HG03280 (cell line): Measurements from ENCODE around the gene PFKFB4.

Source experiments
- ATAC-seq: cut with Tn5 transposase; IDR thresholded peaks from one replicate; pipeline ENCODE4 v1.9.1; 2021; ENCODE audit warnings: mild to moderate bottlenecking, moderate library complexity; ENCODE audit not compliant: unreplicated experiment

Gene PFKFB4

DNA sequence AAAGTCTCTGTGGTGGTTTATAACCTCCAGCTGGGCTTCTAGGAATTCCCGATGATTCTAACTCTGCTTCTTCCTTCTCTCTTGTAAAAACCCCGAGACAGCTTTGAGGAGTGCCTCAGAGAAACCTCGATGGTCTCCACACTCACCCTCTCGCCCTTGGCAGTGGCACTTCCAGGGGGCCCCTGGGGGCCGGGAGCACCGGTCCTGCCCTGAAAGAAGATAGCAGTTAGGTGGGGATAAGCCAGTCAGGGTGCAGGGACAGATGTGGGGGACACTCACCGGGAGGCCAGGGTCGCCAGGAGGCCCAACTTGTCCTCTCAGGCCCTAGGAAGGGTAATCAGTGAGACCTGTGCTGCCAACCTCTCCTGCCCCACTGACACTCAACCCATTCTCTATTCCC is 28.8 kb upstream of the PFKFB4 start:
- ATAC-seq = no peak

DNA sequence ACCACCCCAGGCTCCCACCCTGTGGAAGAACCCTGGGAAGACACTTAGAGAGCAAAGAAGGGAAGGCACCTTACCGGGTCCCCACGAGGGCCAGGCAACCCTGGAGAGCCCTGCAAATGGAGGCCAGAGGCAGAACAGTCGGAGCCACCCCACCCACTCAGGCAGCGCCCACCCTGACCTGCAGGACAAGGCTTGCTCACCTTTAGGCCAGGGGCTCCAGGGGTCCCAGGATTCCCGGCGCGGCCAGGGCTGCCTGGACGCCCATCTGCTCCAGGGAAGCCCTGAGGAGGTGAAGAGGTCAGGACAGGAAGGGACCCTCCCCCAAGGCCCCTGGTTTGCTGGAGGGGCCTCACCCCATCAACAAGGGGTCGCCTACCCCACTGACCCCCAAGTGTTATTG is 28.2 kb upstream of the PFKFB4 start:
- ATAC-seq = no peak

DNA sequence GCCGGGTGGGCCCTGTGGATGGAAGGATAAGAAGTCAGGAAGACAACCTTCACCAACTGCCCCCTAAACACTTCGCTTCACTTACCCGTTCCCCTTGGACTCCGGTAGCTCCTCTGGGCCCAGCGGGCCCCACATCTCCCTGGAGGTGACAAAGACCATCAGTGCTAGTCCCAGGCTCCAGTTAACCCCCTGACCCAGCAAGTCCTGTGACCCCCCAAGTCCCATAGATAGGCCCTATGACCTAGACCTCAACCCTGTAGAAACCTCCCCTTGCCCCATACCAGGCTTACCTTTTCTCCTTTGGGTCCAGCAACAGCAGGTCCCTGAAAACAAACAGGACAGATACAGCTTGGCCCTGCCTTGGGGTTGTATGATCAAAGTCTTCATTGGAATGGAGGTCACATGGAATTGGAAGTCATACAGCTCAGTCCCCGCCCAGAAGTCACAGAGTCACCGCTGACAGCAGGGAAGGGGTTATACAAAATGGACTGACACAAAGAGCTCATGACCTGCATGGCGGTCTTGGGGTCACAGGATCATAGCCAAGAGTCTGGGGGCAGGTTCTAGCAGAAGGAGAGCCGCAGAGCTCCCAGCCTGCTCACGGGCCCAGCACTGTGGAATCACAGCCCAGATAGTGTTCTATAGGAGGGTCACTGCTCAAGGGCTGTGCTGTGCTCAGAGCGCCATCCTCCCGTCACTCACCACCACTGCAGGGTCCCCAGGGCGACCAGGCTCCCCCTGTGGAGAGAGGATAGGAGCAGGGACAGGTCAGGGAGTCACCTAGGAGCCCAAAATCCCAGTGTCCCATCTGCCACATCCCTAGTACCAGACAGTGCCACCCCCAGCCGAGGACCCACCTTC is 25.2 kb upstream of the PFKFB4 start:
- ATAC-seq = no peak

DNA sequence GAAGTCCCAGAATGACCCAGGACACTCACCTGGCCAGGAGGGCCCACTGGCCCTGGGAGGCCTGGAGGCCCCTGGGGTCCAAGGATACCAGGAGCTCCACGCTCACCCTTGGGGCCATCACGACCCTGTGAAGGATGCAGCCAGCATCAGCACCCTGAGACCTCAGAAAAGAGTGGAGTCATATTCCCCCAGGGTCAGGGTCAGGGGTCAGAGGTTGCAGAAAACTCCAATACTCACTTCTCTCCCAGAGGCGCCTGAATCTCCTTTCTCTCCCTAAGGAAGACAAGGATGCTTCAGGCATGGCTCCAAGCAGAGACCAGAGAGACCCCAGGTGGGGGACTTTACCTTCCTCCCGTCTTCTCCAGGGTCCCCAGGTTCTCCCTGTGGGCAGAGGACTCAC is 20.0 kb upstream of the PFKFB4 start:
- no peak for ATAC-seq

DNA sequence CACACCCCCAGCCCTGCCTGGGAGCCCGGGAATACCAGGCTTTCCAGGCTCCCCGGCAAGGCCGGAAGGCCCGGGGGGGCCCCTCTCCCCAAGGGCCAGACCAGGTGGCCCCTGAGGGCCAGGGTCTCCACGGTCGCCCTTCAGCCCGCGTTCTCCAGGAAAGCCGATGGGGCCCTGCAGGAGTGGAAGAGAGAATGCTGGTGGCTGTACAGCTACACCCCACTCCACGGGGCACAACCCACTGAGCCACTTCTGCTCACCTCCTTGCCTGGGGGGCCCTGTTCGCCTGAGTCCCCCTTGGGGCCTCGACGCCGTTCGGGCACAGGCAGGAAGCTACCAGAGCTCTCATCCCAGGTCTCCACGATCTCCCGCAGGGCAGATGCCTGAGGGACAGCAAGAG is 18.8 kb upstream of the PFKFB4 start:
- ATAC-seq = no peak

DNA sequence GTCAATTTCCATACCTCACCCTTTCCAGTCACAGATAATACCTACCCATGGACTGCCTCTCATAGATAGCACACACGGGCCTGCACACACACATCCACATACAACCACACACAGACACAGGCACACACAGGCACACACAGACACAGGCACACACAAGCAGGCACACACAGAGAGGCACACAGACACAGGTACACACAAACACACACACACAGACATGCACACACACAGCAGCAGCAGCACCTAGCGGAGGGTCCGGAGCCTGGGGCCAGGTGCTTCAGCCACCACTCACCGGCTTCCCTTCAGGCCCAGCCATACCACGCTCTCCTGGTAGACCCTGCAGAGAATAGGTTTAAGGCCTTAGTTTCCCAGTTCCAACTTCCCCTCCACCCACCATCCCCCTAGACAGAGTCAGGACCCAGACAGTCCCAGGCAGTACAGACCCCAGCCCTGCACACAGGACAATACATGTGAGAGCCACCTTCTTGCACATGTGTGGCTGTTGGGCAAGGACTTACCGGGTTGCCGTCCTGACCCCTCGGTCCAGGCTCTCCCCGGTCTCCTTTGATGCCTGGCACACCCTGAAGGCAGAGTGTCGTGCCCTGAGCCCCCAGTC is 17.5 kb upstream of the PFKFB4 start:
- no peak for ATAC-seq

DNA sequence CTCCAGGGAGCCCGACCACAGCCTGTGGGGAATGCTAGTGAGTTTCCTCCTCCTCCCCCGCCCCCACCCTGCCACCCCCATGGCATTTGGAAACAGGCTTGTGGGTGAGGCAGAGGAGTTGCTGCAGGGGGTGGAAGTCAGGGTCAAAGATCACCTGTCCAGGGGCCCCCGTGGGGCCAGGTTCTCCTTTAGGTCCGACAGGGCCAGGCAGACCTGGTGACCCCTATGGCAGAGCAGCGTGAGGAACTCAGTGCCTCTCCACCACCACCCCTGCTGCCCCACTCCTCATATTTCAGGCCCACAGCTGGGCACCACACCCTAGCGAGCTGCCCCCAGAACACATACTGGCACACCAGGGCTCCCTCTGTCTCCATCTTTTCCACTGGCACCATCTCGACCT is 15.9 kb upstream of the PFKFB4 start:
- no peak for ATAC-seq

DNA sequence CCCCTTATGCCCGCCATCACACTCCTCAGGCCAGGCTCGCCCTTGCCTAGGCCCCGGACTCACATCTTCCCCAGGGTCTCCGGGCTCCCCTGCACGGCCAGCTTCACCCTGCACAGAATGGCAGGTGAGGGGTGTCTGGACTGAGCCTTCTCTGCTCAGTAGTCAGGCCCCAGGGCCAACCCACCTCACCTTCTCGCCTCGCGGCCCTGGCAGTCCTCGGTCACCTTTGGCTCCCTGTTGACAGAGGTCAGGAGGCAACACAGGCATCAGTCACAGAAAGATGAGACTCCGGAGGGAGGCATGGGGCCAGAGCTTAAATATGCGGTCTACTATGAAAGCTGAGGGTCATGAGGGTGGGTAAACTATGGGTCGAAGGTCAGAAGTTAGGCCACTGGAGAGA is 15.3 kb upstream of the PFKFB4 start:
- ATAC-seq = no peak

DNA sequence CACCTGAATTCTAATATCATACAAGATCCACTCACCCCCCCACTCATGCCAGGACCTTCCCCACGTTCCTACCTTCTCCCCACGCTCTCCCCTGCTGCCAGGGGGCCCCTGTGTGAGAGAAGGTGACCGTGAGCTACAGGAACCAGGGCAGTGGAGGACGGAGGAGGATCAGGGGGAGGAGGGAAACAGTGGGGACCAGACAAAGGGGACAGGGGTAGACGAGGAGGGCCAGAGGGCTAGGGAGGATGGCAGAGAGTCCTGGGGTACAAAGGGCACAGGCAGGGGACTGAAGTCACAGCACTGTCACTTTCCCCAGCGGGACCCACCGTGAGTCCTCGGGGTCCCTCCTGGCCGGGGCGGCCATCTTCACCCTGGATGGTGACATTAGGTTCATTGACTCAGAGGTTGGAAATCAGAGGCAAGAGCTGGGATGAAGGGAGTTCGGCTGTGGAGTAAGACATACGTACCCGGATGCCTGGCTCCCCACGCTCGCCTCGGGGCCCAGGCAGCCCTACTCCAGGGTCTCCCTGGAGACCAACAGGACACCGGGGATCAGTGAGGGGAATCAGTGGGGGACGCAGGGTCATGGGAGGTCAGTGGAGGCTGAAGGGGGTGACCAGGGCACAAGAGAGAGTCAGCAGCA is 13.3 kb upstream of the PFKFB4 start:
- no peak for ATAC-seq

DNA sequence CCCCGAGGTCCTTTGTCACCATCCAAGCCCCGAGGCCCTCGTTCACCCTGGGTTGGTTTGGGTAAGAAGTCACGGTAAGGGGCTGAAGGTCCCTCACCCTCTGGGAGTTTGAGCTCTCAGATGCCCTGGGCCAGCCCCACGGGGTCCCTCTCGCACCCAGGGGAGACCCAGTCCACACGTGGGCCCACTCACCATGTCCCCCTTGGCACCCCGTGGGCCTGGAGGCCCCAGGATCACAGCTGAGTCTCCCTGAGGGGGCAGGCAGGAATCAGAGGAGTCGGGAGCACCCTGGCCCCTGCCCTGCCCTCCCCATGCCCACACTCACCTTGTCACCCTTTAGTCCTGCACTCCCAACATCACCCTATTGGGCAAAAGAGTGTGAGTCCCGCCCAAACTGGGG is 12.8 kb upstream of the PFKFB4 start:
- no peak for ATAC-seq

DNA sequence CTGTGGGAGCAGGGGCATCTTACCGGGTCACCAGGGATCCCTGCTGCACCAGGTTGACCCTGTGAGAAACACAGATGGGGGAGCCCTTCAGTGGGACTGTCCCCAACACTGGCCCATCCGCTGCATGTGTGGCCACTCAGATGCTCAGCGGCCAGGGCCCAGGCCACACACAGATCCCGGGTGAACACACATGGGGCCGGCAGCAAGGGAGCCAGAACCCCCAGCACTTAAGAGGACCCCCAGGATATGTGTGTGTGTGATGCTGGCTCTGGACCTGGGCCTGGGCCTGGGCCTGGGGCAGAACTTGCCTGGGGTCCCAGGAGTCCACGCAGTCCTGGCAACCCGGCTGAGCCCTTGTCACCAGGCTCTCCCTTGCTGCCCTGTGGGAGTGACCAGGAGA is 11.9 kb upstream of the PFKFB4 start:
- ATAC-seq = no peak

DNA sequence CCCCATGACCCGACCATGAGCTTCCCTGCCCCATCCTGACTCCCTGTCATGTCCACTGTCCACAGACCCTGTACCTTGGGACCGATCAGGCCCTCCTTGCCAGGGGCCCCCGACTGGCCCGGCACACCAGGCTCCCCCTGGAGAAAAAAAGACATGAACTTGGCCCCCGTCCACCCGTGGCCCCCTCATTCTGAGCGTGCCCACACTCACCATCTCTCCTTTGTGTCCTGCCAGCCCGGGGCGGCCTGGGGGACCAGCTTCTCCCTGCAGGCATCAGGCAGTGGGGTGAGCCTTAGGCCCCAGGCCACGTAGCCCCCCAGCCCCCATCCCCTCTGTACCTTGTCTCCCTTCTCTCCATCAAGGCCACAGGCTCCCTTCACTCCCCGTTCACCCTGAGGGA is 10.9 kb upstream of the PFKFB4 start:
- no peak for ATAC-seq

DNA sequence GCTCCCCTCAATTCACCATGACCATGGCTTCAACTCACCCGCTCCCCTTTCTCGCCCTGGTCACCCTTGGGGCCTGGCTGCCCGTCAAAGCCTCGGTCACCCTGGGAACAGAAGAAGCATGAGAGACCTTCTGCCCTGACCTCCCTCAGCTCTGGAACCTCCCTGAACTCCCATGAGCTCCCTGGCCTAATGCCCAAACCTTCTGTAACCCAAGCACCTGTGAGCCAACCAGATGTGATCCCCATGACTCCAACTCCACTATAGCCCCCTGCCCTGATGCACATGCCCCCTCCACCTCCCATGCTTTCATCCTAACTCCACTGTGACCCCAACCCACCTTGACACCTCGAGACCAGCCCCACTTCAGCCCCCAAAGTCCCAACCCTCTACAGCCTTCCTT is 10.5 kb upstream of the PFKFB4 start:
- ATAC-seq = no peak

DNA sequence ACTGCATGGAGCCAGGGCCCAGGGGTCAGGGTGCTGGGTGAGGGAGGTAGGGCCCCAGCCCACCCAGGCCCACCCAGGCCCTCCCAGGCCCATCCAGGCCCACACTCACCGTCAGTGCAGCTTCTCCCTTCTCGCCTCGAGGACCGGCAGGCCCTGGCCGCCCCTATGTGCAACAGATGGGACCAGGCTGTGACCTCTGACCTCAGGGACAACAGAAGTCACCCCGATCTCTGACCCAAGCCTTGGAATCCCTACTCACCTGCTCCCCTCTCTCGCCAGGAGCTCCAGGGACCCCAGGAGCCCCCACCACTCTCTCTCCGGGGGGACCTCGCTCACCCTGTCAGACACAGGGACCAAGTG is 9.8 kb upstream of the PFKFB4 start:
- ATAC-seq = no peak

DNA sequence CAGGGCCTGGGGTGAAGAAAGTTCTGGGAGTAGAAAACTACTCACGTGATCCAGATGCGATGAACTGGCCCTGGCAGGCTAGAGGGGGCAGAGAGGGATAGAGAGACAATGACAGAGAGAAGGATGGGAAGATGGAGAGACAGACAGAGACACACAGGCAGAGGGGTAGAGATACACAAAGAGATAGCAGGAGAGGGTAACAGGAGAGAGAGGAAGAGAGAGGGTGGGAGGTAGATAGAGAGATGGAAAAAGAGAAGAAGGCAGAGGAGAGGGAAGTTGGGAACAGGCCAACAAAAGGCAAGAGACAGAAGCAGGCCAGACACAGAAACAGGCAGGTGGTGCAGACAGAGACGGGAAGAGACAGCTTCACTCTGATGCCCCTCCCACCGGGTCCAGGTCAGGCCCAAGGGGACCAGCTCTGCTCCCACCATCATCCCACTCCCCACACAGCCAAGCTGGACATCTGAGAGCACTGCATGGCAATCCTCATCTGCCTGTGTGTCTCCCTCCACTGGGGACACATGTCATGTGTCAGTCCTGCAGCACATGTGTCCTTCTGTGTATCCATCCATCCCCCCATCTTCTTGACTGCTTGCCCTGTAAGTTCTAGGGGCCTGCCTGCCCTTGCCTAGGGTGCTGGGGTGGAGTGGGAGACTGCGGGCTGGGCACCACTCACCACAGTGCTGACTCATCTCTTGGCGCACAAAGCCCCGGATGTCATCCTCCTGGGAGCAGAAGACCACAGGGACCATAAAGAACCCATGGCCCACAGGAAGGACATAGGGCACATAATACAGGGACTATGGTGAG is 9.2 kb upstream of the PFKFB4 start:
- ATAC-seq = no peak

DNA sequence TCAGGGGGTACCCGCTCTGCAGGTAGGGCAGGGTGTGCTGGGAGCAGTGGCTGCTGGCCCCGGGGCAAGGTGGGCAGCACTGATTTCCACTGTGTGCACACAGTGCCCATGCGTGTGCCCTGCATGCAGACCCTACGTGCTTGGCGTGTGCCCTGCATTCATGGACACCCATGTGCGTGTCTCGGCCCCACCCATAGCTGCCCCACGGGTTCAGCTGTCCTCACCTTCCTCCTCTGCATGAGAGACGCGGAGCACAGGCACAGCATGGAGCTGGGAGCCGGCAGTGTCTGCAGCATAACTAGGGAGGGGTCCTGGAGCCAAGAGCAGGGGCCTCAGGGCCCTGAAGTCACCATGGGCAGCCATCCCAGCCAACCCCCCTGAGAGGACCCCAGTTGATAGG is 8.6 kb upstream of the PFKFB4 start:
- no peak for ATAC-seq

DNA sequence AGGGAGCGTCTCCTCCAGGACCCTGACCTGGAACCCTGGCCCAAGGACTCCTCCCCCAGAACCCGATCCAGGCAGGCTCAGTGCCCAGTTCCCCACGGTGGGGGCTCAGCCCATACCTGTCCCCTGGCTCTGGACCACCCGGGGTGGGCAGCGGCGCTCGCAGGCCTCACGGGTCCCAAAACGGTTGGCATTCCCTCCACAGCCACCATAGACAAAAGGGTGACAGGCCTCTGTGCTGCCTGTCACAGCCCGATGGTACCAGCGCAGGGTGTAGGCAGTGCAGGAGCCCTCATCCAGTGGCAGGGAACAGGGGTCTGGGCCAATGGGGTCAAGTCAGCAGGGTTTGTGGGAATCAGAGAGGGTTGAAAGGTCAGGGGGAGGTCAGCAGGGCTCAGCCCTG is 8.1 kb upstream of the PFKFB4 start:
- ATAC-seq = no peak

DNA sequence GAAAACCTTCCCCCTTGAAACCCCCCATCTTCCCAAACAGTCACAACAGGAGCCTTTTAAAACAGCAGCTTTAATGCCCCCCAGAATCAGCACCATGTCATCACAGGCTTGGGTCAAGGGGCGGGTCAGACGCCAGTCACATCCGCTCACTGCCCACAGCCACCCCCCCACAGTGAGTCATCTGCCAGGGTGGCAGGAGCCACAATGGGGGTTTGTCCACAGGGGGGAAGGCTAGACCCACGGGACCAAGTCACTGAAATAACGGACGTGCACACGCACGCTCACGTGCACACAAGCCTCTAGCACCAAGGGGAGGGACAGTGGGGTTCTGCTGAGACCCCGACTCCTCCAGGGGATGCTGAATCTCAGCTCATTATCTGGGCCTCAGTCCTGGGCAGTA is 7.4 kb upstream of the PFKFB4 start:
- no peak for ATAC-seq

DNA sequence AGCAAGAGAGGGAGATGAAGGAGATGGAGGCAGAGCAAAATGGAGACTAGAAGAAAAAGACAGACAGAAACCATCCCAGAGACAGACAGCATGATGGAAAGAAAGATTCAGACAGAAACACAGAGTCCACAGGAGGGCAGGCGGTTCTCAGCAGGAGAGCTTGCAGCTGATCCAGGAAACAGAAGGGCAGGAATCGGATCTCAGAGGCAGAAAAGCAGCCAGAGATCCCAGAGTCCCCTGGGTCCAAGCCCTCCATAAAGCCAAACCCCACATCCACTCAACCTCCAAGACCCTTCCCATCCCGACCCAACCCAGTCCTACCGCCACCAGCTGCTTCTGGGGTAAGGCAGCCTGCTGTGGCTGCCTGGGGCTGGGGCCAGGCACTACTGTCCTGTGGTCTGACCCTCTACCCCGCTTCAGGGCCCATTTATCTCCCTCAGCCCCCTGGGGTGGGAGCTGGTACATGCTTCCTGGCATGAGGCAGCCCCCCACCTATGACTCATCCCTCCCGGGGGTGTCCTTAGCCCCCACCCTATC is 6.8 kb upstream of the PFKFB4 start, which contains the start of gene UCN2:
Gene UCN2, minus strand, starts transcription at position 400 of the 537 bp plus-strand sequence. CDS start 657 bp downstream, outside the sequence.
- ATAC-seq = no peak

DNA sequence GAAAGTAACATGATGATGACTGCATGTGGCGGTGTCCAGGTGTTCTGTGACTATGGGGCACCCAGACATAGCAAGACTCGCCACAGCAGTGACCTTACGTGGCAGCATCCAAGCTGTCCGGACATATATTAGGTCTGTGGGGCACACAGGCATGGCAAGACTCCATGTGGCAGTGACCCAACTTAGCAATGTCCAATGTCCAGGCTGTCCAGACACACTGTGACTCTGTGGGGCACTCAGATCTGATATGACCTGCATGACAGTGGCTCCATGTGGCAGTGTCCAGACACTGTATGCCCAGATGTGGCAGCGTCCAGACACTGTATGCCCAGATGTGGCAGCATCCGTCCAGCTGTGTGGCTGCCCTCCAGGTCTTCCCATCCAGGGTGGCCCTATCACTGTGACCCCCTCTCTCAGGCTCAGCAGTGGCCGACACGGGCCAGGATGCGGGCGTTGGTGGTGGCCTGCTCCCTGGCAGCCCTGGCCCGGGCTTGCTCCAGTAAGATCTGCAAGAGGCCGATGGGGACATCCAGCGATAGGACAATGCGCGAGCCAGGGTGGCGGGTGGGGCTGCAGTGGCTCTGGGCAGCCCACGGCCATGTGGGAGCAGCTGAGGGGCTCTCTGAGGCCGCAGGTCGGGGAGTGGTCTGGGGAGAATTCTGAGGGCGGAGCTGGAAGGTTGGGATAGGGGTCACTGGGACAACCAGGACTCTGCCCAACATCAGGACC is 5.9 kb upstream of the PFKFB4 start:
- no peak for ATAC-seq
